GM21528 (cell line): Measurements from ENCODE around the gene OR11H6.
"Not testable (repeated sequence)": the region's sequence is repeated elsewhere in the genome, so short reads cannot be mapped to it uniquely, and the experiment has no call there.

Source experiments
- ATAC-seq: cut with Tn5 transposase; IDR thresholded peaks from one replicate; pipeline ENCODE4 v1.9.1; 2021; ENCODE audit warnings: mild to moderate bottlenecking, moderate library complexity; ENCODE audit not compliant: unreplicated experiment, low FRiP score

Gene OR11H6, protein sequence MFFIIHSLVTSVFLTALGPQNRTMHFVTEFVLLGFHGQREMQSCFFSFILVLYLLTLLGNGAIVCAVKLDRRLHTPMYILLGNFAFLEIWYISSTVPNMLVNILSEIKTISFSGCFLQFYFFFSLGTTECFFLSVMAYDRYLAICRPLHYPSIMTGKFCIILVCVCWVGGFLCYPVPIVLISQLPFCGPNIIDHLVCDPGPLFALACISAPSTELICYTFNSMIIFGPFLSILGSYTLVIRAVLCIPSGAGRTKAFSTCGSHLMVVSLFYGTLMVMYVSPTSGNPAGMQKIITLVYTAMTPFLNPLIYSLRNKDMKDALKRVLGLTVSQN

DNA sequence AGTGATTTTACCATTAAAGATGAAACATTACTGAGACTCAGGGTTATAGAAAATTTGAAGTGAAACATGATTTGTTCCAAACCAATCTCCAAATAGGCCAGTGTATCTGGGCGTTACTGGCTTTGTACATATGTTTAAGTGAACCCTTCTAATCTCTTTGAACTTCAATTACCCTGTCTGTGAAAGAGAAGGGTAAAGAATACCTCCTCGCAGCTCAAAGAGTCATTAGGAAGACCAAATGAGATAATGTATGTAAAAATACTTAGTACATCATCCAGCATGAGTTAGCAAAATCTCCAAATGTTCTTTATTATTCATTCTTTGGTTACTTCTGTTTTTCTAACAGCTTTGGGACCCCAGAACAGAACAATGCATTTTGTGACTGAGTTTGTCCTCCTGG is at the start of gene OR11H6:
OR11H6 (plus strand) TSS at position 301 of the 400 bp plus-strand sequence; CDS start at position 301, 0 bp downstream.
- no peak for ATAC-seq

DNA sequence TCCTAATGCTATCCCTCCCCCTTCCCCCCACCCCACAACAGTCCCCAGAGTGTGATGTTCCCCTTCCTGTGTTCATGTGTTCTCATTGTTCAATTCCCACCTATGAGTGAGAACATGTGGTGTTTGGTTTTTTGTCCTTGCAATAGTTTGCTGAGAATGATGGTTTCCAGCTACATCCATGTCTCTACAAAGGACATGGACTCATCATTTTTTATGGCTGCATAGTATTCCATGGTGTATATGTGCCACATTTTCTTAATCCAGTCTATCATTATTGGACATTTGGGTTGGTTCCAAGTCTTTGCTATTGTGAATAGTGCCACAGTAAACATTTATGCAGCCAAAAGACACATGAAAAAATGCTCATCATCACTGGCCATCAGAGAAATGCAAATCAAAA is 49.3 kb upstream of the OR11H6 start:
- not testable (repeated sequence) for ATAC-seq

DNA sequence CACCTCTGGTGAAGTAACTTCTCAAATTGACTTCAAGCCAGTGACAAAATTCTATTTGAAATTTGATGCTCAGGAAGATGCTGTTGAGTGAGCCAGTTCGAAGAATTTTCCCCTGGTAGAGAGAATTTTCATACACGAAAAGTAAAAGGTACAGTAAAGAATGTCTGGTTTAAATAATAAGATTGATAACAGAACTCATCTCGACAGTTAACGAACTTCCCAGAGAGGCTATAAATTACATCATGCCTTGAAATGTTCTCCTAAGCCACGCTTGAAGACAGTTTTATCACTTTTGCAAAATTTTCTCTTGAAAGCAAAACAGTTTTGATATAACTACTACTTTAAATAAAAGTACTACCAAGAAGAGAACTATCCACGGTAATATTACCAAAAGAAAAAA is 47.2 kb upstream of the OR11H6 start:
- no peak for ATAC-seq

DNA sequence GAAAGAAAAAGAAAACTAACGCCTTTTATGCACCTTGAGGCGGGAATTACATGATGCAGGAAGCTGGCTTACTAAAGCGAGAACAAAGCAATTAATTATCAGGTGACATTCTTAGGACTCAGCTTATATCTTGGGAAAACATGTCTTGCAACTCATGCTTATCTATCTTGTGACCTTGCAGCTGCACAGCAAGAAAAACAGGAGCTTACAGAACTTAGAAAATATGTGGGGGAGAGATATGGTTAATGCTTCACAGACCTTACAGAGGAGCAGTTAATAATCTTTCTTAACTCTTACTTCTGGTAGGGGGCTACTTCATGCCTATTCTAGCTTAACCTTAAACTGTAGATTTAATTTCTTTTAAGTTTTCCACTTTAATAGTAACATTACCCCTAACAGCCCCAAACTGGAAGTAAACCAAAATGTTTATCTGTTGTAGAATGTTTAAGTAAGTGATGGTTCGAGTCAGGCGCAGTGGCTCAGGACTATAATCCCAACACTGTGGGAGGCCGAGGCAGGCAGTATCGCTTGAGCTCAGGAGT is 46.0 kb upstream of the OR11H6 start:
- ATAC-seq = no peak

DNA sequence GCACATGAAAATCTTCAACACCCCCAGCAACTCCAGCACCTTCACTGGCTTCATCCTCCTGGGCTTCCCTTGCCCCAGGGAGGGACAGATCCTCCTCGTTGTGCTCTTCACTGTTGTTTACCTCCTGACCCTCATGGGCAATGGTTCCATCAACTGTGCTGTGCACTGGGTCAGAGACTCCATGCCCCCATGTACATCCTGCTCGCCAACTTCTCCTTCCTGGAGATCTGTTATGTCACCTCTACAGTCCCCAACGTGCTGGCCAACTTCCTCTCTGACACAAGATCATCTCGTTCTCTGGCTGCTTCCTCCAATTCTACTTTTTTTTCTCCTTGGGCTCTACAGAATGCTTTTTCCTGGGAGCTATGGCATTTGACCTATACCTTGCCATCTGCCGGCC is 44.3 kb upstream of the OR11H6 start:
- ATAC-seq = no peak

DNA sequence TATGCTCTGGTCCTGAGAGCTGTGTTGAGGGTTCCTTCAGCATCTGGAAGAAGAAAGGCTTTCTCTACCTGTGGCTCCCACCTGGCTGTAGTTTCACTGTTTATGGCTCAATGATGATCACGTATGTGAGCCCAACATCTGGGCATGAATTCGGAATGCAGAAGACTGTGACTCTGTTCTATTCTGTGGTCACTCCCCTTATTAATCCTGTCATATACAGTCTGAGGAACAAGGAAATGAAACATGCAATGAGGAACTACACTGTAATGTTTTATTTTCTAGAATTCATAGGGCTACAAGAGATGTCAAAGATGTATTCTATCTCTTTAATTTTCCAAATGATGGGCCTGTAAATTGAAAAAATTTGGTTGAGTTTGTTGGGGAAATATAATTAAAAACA is 43.6 kb upstream of the OR11H6 start:
- no peak for ATAC-seq

DNA sequence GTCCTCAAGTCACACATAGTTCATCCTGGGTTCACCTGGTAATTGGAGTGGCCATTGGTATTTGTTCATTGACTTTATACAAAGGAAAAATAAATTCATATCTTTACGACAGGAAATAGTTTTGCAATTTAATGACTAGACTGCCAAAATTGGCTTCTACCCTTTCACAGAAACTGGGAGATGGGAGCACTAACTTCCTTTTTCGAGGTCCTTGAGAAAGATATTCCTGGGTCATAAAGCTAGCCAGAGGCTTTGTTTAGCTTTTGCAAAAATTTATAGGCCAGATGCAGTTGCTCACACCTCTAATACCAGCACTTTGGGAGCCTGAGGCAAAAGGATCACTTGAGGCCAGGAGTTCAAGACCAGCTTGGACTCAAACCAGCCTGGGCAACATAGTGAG is 43.0 kb upstream of the OR11H6 start:
- ATAC-seq = no peak

DNA sequence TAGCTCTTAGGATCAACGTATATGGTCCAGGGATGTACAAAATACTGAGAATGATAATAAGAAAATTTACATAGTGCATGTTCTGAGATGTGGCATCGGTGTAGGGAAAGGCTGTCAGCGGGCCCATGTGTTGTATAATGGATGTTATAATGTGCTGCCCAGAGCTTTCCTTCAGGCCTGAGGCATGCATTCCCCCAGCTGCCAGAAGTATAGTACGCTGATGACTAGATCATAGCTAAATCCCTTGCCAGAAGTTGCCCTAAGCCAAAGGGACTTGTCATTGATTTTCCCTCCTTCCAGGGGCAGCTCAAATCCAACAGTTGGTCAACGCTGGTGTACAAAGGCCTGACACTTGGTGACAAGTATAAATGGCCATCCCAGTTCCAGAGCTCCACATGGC is 39.3 kb upstream of the OR11H6 start:
- ATAC-seq = no peak

DNA sequence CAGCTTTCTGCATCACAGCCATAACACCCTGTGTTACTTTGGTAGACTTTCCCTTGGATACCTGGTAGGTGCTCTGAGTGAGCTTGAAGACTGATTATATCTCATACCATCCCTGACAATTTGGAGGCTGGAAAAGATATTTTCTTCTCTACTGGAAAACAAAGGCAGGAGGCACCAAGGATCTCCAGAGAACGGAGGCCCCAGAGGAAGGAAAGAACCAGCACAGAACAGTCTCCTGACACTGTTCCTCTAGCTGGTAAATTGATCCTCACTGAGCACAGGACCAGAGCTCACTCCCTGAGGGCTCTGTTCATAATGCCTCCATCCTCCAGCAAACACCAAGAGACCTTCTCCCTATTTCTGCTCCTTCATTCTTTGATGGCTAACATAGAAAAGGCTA is 32.9 kb upstream of the OR11H6 start, which contains the start of gene OR11G2:
OR11G2 (plus strand) TSS at position 301 of the 400 bp plus-strand sequence. CDS start 6,542 bp downstream, outside the sequence.
- ATAC-seq = no peak

DNA sequence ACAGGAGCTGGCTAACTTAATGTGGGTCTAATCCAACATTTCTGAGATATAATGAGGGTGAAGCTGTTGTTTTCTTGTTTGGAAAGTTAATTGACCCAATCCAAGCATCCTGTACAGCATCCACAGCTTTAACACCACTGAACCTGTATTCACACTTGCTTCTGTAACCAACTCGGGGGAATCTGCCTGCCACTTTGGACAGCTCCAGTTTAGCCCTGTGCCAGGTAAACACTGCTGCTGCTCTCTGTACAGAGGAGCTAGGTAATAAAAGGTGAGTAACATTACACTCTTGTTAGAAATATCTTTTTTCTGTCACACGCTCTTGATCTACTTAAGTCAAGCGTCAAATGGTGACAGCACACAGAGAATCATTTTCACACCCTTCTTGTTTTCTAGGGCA is 32.1 kb upstream of the OR11H6 start:
- no peak for ATAC-seq

DNA sequence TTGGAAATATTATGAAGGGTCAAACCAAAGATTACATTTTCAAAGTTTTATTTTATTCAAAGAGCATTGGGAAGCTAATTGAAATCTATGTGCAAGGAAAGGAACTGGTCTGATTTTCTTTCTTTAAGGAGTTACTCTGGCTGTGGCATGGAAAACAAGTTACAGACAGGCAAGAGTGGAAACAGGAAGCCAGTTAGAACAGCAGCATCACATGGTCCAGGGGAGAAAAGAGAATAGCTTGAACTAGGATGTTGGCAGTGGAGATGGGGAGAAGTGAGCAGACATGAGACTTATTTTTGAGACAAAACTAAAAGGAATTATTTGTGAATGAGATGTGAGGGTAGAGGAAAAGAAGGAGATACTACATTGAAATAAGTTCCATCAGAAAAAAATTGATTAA is 29.4 kb upstream of the OR11H6 start:
- no peak for ATAC-seq

DNA sequence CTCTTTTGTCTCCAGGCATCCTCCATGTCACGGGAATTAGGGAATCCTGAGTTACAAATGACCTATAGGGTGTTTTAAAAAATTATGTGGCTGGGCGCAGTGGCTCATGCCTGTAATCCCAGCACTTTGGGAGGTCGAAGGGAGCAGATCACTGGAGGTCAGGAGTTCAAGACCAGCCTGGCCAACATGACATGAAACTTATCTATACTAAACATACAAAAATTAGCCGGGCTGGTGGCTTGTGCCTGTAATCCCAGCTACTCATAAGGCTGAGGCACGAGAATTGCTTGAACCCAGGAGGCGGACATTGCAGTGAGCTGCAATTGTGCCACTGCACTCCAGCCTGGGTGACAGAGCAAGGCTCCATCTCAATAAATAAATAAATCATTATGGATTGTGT is 28.3 kb upstream of the OR11H6 start:
- not testable (repeated sequence) for ATAC-seq

DNA sequence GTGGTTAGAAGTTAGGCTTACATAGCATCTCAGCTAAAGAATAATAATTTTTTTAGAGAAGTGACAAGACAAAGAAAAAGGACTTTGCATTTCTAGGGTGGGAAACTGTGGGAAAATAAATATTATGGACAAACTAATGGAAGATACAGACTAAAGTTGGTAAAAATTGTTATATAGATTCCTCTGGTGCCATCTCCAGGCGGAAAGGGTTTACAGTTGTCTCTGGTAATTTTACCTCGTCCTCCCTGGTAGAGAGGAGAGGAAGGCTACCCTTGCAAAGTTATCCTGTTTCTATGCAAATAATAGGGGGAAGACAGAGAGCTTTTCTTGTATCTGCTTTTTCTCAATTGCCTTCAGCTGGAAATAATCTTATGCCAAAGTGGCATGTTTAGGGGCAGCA is 27.6 kb upstream of the OR11H6 start:
- no peak for ATAC-seq

DNA sequence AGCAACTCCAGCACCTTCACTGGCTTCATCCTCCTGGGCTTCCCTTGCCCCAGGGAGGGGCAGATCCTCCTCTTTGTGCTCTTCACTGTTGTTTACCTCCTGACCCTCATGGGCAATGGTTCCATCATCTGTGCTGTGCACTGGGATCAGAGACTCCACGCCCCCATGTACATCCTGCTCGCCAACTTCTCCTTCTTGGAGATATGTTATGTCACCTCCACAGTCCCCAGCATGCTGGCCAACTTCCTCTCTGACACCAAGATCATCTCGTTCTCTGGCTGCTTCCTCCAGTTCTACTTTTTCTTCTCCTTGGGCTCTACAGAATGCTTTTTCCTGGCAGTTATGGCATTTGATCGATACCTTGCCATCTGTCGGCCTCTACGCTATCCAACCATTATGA is 26.1 kb upstream of the OR11H6 start:
- ATAC-seq = no peak

DNA sequence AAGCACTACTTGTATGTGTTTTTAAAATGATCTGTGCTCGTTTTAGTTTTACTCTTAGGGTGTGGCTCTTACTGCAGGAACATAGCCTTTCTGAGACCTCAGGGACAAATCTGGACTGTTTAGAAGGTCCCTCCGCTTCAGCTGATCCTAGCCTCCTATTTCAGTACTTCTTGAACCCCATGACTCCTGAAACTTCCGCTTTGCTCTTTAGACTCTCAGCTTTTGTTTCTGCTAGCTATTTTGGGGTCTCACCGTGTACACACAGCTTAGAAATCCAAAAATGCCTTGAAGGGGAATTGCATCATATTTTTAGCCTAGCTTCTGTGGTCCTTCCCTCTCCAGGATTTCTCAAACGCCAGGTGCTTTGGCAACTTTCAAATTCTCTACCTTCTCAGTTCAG is 24.5 kb upstream of the OR11H6 start:
- no peak for ATAC-seq

DNA sequence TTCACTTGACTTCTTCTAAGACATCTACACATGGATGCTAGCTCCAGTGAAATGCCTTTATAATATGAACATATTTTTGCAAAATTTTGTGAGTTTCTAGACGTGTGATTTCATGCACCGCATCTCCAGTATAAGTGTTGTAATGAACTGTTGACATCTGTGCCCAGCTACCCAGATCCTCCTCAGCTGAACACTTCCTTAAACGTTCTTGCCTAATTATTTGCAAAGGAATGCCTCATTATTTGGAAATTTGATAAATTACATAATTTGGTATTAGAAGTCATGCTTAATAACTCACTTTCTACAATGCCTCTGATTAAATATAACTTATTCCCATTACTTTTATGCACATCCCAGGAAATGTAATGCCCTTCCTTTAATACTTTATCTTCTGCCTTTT is 18.8 kb upstream of the OR11H6 start:
- no peak for ATAC-seq

DNA sequence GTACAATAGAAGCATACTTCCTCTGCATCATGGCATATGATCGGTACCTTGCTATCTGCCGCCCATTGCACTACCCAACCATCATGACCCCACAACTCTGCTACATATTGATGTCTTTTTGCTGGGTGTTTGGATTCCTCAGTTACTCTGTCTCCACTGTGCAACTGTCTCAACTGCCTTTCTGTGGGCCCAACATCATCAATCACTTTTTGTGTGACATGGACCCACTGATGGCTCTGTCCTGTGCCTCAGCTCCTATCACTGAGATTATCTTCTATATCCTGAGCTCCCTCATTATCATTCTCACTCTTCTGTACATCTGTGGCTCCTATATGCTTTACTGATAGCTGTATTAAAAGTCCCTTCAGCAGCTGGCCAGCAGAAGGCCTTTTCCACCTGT is 13.9 kb upstream of the OR11H6 start:
- no peak for ATAC-seq

DNA sequence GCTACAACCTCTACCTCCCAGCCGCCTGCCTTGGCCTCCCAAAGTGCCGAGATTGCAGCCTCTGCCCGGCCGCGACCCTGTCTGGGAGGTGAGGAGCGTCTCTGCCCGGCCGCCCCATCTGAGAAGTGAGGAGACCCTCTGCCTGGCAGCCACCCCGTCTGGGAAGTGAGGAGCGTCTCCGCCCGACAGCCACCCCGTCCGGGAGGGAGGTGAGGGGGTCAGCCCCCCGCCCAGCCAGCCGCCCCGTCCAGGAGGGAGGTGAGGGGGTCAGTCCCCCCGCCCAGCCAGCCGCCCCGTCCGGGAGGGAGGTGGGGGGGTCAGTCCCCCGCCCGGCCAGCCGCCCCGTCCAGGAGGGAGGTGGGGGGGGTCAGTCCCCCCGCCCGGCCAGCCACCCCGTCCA is 11.1 kb upstream of the OR11H6 start:
- ATAC-seq = not testable (repeated sequence)

DNA sequence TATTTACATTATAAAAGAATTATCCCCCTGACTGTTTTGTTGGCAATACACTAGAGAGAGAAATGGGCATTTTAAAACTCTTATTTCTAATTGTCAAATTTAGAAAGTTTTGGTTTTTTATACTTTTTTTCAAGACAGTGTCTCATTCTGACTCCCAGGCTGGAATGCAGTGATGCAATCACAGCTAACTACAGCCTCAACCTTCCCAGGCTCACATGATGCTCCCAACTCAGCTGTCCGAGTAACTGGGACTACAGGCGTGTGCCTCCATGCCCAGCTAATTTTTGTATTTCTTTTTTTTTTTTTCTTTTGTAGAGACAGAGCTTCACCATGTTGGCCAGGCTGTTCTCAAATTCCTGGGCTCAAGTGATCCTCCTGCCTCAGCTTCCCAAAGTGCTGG is 8.3 kb upstream of the OR11H6 start:
- no peak for ATAC-seq

DNA sequence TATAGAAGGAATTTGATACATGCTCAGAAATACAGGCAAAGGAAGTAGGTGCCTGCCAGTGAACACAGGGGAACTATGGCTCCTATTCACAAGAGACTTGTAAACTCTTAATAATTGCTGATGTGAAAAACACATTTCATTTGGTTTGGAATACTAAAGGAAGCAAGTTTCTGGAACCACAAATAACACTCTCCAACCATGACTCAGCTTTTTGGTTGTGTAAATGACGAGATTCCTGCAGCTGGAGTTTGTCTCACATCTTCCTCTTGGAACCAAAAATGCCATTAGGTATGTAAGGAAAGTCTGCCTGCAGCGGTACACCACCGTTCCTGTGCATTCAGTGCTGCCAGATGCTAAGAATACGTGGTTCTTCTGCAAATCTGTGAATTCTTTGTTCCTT is 4.5 kb upstream of the OR11H6 start:
- ATAC-seq = no peak

DNA sequence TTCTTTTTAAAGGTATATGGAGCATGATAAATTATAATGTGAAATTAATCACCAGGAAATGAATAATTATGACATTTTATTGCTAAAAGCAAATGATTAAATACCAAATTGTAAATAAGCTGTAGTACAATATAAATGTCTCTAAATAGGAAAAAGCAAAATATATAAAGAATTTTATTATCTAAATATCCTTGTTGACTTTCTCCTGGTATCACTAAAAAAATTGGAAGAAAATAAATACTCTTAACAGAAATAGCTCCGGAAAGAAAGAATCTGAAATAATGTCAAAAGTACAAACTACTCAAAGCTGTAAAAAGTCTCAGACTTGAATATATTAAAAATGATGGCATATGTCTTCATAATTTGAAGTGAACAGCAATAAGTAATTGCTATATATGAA is 5.2 kb downstream of the OR11H6 start, which contains the start of gene OR11H7:
OR11H7 (plus strand) TSS at position 301 of the 400 bp plus-strand sequence.
- no peak for ATAC-seq

DNA sequence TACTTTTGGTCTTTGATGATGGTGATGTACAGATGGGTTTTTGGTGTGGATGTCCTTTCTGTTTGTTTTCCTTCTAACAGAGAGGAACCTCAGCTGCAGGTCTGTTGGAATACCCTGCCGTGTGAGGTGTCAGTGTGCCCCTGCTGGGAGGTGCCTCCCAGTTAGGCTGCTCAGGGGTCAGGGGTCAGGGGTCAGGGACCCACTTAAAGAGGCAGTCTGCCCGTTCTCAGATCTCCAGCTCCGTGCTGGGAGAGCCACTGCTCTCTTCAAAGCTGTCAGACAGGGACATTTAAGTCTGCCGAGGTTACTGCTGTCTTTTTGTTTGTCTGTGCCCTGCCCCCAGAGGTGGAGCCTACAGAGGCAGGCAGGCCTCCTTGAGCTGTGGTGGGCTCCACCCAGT is 11.9 kb downstream of the OR11H6 start:
- ATAC-seq = not testable (repeated sequence)
